Limb (tissue), 2 donors: ENCODE data around the gene SIPA1.

Experiments used
- DNase-seq, 2 donors: peaks; one replicate each; pipeline ENCODE4 v3.0.0-alpha.2; 2016; ENCODE audit errors: extremely low spot score in 2 of 2

Gene SIPA1, protein sequence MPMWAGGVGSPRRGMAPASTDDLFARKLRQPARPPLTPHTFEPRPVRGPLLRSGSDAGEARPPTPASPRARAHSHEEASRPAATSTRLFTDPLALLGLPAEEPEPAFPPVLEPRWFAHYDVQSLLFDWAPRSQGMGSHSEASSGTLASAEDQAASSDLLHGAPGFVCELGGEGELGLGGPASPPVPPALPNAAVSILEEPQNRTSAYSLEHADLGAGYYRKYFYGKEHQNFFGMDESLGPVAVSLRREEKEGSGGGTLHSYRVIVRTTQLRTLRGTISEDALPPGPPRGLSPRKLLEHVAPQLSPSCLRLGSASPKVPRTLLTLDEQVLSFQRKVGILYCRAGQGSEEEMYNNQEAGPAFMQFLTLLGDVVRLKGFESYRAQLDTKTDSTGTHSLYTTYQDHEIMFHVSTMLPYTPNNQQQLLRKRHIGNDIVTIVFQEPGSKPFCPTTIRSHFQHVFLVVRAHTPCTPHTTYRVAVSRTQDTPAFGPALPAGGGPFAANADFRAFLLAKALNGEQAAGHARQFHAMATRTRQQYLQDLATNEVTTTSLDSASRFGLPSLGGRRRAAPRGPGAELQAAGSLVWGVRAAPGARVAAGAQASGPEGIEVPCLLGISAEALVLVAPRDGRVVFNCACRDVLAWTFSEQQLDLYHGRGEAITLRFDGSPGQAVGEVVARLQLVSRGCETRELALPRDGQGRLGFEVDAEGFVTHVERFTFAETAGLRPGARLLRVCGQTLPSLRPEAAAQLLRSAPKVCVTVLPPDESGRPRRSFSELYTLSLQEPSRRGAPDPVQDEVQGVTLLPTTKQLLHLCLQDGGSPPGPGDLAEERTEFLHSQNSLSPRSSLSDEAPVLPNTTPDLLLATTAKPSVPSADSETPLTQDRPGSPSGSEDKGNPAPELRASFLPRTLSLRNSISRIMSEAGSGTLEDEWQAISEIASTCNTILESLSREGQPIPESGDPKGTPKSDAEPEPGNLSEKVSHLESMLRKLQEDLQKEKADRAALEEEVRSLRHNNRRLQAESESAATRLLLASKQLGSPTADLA

DNA sequence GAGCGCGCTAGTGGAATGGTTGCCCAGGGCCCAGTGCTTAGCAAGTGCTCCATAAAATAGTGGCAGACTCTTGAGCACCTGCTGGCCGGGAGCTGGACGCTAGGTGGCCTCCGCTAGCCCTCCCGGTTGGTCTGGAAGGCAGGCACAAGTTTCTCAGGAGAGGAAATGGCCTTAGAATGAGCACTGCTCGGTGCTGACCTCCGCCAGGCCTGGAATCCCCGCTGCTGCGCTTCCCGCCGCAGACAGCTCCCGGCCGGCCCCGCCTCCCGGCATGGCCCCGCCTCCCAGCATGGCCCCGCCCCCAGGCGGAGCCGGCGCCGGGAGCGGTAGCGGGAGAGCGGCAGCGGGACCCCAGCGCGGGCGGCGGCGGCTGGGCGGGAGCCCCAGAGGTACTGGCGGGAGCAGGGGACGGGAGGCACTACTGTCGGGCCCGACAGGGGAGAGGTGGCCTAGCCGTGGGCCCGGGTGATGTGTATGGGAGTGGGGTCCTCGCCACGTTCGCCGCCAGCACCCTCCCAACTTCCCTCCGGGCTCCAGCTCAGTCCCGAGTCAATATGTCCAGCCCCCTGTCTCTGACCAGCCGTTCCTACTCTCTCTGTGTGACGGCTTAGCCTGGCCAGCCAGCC is at the start of gene SIPA1:
Gene SIPA1 (plus strand): TSS at position 308 of the 626 bp plus-strand sequence. CDS start 2,821 bp downstream, outside the sequence.
- peak; percentile 71 to 88 for DNase-seq

DNA sequence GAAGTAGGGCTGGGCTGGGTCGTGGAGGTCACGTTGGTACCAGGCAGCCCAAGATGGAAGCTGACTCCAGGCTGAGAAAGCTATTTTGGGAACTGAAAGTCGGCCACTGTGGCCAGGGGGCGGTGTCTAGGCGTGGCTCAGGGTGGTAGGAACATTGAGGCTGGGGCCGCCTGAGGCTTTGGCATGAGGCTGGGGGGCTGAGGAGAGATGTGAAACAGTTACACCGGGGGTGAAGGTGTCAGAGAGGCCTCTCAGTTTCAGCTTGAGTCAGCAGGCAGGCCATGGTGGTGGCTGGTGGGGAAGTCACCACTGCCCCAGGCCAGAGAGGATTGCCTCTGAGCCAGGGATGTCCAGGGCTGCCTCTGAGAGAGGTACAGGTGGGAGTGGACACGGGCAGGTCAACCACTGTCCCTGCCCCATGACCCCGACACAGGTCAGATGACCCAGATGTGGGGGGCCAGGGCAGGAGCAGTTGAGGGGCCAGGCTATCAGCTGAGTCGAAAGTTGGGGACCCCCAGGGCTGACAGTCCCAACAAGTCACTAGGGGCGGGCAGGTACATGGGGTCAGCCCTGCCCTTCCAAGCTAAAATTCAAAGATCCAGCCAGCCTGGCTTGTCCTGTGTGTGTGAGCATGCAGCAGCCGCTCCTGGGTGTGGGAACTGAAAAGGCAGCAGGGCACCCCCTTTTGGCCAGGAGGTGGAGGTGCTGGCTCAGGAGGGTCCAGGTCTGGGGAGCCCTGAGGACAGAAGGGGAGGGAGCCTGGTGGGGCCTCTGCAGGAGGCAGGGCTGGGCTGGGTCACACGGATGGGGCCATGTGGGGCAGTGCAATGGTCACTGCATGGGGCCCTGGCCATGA is 49.5 kb upstream of the SIPA1 start:
- no peak for DNase-seq

DNA sequence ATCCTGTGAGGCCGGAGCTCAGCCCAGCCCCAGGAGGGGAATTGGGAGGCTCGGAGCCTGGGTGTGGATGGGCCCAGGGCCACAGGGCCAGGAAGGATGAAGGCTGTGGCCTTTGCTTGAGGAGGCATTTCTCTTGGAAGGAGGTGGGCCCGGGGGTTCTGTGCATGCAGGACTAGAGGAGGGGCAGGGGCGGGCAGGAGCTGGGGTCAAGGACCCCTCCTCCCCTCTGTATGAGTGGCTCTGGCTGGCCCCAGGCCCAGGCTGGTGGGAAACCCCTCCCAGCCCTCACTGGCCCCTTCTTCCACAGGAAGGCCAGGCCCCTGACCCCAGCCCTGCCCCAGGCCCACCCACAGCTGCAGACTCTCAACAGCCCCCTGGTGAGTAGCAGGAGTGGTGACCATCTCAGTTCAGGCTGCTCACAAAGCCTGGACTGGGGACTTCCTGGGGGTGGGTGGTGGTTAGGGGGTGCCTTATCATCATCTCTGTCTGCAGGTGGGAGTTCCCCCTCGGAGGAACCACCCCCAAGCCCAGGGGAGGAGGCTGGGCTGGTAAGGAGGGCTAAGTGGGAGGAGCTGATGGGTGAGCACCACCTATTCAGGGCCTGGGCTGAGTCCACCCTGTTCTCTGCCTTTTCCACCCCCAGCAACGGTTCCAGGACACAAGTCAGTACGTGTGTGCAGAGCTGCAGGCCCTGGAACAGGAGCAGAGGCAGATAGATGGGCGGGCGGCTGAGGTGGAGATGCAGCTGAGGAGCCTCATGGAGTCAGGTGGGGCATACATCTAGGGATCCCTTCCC is 48.3 kb upstream of the SIPA1 start:
- DNase-seq: no peak

GRCh38 chr11:65590240-65590738 is 47.6 kb upstream of the SIPA1 start:
- DNase-seq: peak in 1 of 2 donors; percentile 74

DNA sequence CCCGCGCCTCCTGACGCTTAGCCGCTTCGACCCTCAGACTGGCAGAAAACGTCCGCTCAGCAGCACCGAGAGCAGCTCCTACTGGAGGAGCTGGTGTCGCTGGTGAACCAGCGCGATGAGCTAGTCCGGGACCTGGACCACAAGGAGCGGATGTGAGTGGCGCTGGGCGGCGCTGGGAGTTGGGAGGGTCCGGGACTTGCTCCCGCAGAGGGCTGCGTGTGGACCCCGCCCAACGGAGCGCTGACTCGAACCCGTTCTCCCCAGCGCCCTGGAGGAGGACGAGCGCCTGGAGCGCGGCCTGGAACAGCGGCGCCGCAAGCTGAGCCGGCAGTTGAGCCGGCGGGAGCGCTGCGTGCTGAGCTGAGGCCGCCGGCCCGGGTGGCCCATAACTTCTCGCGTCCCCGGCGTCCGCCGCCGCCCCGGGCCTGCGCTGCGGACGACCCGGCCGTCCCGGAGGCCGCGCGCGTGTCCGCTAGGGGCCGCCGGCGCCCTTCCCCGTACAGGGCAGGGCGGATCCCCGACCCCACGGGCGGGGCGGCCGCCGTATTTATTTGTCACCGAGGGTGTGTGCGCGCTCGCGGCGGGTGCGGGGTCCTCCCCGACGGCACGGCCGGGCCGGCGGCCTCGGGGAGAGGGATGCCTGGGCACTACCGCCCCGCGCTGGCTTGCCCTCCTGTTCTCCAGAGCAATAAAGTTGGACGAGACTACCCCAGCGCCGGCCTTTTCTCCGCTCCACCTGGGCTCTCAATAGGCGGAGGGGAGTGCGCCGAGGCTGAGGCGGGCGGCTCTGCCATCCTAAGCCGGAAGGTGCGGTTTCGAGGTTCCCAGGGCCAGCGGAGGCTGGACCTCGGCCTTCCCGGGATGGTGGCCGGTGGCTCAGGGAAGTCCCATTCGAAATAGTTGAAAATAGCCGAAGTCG is 45.7 kb upstream of the SIPA1 start:
- DNase-seq: no peak

- DNase-seq: no peak
Observed at GRCh38 chr11:65592858-65593517, 44.9 kb upstream of the SIPA1 start.

DNA sequence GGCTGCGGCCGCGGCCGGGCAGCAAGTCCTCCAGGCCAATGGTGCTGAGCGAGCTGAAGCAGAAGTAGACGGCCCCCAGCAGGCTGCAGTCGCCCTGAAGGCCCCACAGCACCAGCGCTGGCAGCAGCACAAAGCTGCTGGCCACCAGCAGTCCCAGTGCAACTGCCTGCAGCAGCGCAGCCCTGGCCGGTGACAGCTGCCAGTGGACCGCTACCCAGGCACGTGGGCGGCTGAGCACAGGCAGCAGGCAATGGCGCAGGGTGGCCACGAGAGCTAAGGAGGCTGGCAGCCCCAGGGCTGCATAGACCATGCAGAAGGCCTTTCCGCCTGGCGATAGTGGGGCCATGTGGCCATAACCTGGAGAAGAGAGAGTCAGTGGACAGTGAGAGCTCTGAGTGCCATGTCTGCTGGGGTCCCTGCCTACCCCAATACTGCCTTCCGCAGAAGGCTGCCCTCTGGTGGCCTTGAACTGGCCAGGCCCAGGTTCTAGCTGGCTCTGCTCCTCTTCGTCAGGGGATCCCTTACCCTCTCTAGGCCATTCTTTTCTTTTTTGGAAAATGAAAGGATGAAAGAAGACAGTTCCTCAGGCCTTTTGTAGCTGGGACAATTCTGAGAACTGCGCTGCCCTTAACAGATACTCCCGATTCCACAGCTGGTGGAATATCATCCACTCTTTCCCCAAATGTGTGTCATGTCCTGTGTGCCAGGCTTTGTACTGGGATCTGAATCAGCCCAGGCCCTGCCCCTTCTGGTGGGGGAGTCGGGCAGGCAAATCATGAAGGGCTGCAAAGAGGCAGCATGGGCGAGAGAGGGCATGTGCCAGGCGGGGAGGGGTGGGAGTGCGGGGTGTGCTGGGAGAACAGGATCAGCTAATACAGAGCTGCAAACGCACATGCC is 44.1 kb upstream of the SIPA1 start:
- no peak for DNase-seq

- DNase-seq: no peak
Observed at GRCh38 chr11:65595131-65595530, 42.8 kb upstream of the SIPA1 start.

DNA sequence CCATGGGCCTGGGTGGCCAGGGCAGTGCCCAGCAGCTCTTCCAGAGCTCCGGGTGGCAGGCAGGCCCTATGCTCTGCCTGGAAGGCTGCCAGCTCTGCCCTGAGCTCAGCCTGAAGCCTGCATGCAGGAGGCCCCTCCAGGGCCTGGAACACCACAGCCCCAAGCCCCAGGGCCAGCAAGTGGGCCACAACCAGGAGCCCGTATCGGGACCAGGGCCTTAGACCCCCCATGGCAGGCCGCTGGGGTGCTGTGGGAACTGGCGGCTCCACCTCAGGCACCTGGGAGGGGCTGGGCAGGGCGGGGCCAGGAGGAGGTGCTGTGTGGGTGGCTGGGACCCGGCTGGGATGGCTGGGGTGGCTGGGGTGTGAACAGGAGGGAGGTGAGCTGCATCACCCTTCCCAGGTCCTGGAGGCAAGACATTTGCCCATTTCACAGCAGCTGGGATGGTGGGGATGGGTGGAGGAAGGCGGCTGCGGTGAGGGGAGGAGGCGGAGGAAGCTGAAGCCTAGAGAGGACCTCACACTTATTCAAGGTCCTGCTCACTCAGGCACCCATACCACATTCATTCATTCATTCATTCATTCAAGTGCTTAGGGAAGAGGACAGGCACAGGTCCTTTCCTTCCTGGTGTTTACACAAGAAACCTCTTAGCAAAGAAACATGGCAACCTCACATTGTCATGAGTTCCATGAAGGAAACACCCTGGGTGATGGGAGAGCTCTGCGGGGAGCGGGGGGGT is 42.2 kb upstream of the SIPA1 start, which contains the start of gene KCNK7:
Gene KCNK7 (minus strand): TSS at position 258 of the 739 bp plus-strand sequence. CDS start 28 bp downstream, at position 230.
- no peak for DNase-seq

GRCh38 chr11:65596520-65596919 is 41.4 kb upstream of the SIPA1 start:
- no peak for DNase-seq

- no peak for DNase-seq
Observed at GRCh38 chr11:65598258-65598699, 39.6 kb upstream of the SIPA1 start.

GRCh38 chr11:65599216-65599954 is 38.5 kb upstream of the SIPA1 start:
- DNase-seq: no peak

GRCh38 chr11:65599955-65600246 is 38.0 kb upstream of the SIPA1 start:
- no peak for DNase-seq

DNA sequence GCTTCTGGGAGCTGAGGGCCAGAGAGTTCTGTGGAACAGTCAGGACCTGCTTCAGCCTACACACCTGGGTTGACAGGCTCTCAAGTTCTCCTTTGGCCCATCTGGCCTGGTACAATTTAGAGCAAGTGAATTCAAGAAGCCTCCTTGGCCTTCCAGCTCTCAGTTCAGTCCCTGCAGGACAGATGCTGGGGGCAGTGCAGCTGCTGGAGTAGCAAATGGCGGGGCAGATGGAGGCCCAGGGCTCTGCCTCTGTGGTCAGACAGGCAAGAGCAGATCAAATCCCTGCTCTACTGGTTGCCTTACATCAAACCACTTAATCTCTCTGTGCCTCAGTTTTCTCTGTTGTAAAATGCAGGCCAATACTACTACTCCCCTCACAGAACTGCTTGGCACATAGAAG is 33.6 kb upstream of the SIPA1 start:
- DNase-seq: no peak

DNA sequence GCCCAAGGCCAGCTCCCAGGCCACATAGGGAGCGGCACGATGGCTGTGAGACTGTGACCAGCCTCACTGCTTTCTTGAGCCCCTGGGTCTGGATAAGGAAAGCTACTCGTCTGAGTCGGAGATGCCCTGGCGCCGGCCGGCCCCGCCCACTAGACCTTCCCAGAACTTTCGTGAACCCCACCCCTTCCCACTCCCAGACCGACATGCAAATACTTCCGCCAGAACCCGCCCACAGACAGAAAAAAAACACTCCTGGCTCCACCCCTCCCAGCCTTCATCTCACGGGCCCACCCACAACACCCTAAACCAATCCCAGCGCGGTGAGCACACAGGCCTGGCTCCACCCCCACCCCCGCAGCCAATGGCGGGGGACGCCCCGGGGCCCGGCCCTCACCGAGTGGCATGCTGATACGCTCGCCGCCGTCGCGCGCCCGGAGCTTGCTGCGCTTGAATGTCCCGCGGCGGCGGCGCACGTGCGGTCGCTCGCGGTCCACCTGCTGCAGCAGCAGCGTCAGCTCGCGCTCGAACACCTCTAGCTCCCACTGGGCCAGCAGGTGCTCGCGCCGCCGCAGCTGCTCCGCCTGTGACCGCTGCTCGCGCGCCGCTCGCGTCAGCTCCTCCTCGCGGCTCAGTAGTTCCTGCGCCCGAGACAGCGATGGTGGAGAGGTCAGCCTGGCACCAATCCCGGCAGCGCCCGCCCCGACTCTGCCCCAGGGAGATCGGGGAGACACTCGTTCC is 30.9 kb upstream of the SIPA1 start:
- DNase-seq: peak; percentile 94 to 96
